HepG2 (cell line): ENCODE results near the gene SEPTIN2. TPM values are rescaled to one million over a fixed set of nuclear protein-coding genes. Genes with fewer than 3 reads are reported as not detected.

Experiments used
- CBX1 ChIP-seq: IDR thresholded peaks from one replicate; pipeline ENCODE4 v1.6.1; 2016; ENCODE audit warnings: antibody characterized with exemption, low read depth
- HNRNPL ChIP-seq: fragments of 200-400 bp; formaldehyde crosslinking; IDR thresholded peaks from 2 replicates; pipeline ENCODE4 v1.6.1; 2017; ENCODE audit warnings: mild to moderate bottlenecking, low read depth, low read length
- JUN ChIP-seq: sonication (generic); formaldehyde crosslinking; IDR thresholded peaks from 2 replicates; pipeline ENCODE4 v1.4.0; 2020; ENCODE audit warnings: mild to moderate bottlenecking, missing genetic modification reagents
- MAFK ChIP-seq, 2 experiments: IDR thresholded peaks in 1 of 2; conservative IDR thresholded peaks in 1 of 2; 2 replicates each; pipeline ENCODE4 v1.6.1; 2011; ENCODE audit warnings: improper control_type of control experiment in 2 of 2, low read length in 2 of 2
- NCOA1 ChIP-seq: sonication (generic); formaldehyde crosslinking; IDR thresholded peaks from 2 replicates; pipeline ENCODE4 v1.9.0; 2021; ENCODE audit warnings: missing genetic modification reagents
- RXRA ChIP-seq: sonication (generic); formaldehyde crosslinking; IDR thresholded peaks from 2 replicates; pipeline ENCODE4 v1.5.1; 2020; ENCODE audit warnings: missing genetic modification reagents
- U2AF1 ChIP-seq: fragments of 200-400 bp; formaldehyde crosslinking; optimal IDR thresholded peaks from 2 replicates; pipeline ENCODE3; 2017; ENCODE audit warnings: mild to moderate bottlenecking, low read depth, low read length
- ZNF180 ChIP-seq: sonication (generic); formaldehyde crosslinking; IDR thresholded peaks from 2 replicates; pipeline ENCODE4 v1.4.0; 2020; ENCODE audit warnings: low read depth, missing genetic modification reagents, borderline replicate concordance
- ZNF251 ChIP-seq: sonication (generic); formaldehyde crosslinking; IDR thresholded peaks from 2 replicates; pipeline ENCODE4 v1.9.0; 2021; ENCODE audit warnings: mild to moderate bottlenecking, missing genetic modification reagents
- ZNF674 ChIP-seq: sonication (generic); formaldehyde crosslinking; IDR thresholded peaks from 2 replicates; pipeline ENCODE4 v1.5.0; 2020; ENCODE audit warnings: low read depth, mild to moderate bottlenecking, missing genetic modification reagents
- polyA plus RNA-seq, 8 experiments: library from polyadenylated mRNA; depleted of rRNA in 3 of 8; stranded (reverse) in 7 of 8; unstranded in 1 of 8; fragments of >200 nt; fragmentation: Illumina TruSeq in 4 of 8; extraction: Trizol in 4 of 8; gene quantifications; 2 replicates each; pipeline versions ENCODE4 v1.2.1 to v1.2.3, GENCODE V29; 2011 to 2016; ENCODE audit warnings: low read depth in 4 of 8, missing spikeins in 1 of 8, mixed read lengths in 1 of 8; ENCODE audit not compliant: insufficient read depth in 1 of 8
- total RNA-seq, 5 experiments: library from RNA; depleted of rRNA; stranded (reverse); fragments of >200 nt; fragmentation: Illumina TruSeq; extraction: Trizol; gene quantifications; 2 replicates each; pipeline ENCODE4 v1.2.3, GENCODE V29; 2016; ENCODE audit warnings: low read depth in 1 of 5
- TF ChIP-seq, protein P1 (sequence below): sonication (generic); formaldehyde crosslinking; IDR thresholded peaks from 2 replicates; pipeline ENCODE4 v1.5.0; 2020; ENCODE audit warnings: missing genetic modification reagents
- TF ChIP-seq, protein P2 (sequence below): sonication (generic); formaldehyde crosslinking; conservative IDR thresholded peaks from 2 replicates; pipeline ENCODE4 v1.4.0; 2020; ENCODE audit warnings: missing genetic modification reagents
- TF ChIP-seq, protein P3 (sequence below): sonication (generic); formaldehyde crosslinking; IDR thresholded peaks from 2 replicates; pipeline ENCODE4 v1.5.1; 2020; ENCODE audit warnings: mild to moderate bottlenecking, missing genetic modification reagents, borderline replicate concordance
- TF ChIP-seq, protein P4 (sequence below): sonication (generic); formaldehyde crosslinking; IDR thresholded peaks from 2 replicates; pipeline ENCODE4 v1.4.0; 2020; ENCODE audit warnings: missing genetic modification reagents
- TF ChIP-seq, protein P5 (sequence below): sonication (generic); formaldehyde crosslinking; IDR thresholded peaks from 2 replicates; pipeline ENCODE4 v1.4.0; 2020; ENCODE audit warnings: missing genetic modification reagents

The SEPTIN2 gene
- total and polyA plus RNA-seq, 2 of the 13 experiments (the other 11 are each of a cell fraction or from before 2014, with no cell fraction given), result 493 to 733 TPM

DNA sequence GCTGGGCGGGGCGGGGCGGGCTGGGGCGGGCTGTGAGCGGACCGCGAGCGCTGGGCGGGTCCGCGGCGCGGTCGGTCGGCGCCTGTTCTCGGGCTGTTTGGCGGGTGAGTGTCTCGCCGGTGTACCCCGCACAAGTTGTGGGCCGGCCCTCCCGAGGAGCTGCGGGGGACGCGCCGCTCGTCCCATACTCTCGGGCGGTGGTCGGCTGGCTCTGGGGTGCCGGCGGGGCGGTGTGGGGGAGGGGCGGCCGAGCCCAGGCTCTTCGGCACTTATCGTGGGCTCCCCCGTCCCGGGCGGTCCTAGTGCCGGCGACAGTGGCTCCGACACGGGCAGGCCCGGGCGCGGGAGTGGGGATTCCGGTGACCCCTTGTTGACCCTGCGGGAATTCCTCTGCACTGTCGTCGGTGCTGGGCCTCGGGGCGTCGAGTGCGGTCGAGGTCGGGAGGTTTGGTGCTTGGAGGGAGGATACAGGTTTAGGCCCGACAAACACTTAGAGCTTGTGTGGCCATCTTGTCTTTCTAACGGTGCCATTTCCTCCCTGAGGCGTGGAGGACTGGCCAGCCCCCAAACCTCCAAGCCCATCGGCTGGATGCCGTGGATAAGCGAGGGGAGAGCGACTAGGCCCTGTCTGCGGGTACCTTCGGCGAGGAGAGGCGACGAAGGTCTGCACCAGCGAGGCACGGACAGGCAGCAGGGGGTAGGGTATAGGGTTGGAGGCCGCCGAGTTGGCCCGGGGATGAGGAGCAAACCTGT lies at the start of gene SEPTIN2 (continued):
- TF ChIP-seq, protein P1, sequence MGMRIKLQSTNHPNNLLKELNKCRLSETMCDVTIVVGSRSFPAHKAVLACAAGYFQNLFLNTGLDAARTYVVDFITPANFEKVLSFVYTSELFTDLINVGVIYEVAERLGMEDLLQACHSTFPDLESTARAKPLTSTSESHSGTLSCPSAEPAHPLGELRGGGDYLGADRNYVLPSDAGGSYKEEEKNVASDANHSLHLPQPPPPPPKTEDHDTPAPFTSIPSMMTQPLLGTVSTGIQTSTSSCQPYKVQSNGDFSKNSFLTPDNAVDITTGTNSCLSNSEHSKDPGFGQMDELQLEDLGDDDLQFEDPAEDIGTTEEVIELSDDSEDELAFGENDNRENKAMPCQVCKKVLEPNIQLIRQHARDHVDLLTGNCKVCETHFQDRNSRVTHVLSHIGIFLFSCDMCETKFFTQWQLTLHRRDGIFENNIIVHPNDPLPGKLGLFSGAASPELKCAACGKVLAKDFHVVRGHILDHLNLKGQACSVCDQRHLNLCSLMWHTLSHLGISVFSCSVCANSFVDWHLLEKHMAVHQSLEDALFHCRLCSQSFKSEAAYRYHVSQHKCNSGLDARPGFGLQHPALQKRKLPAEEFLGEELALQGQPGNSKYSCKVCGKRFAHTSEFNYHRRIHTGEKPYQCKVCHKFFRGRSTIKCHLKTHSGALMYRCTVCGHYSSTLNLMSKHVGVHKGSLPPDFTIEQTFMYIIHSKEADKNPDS (CRISPR knock-in tag), result 0 out of 2 replicates have a peak, but pooled peaks have one; percentile 57
- TF ChIP-seq ZNF251 (CRISPR knock-in tag), result no peak
- TF ChIP-seq MAFK (conservative IDR thresholded peaks at IDR 0.05 in 1 of 2, IDR thresholded peaks at IDR 0.05 in 1 of 2; ENCODE audit: low read length in 2 of 2), result no peak
- TF ChIP-seq JUN (CRISPR knock-in tag), result no peak
- TF ChIP-seq, protein P2, sequence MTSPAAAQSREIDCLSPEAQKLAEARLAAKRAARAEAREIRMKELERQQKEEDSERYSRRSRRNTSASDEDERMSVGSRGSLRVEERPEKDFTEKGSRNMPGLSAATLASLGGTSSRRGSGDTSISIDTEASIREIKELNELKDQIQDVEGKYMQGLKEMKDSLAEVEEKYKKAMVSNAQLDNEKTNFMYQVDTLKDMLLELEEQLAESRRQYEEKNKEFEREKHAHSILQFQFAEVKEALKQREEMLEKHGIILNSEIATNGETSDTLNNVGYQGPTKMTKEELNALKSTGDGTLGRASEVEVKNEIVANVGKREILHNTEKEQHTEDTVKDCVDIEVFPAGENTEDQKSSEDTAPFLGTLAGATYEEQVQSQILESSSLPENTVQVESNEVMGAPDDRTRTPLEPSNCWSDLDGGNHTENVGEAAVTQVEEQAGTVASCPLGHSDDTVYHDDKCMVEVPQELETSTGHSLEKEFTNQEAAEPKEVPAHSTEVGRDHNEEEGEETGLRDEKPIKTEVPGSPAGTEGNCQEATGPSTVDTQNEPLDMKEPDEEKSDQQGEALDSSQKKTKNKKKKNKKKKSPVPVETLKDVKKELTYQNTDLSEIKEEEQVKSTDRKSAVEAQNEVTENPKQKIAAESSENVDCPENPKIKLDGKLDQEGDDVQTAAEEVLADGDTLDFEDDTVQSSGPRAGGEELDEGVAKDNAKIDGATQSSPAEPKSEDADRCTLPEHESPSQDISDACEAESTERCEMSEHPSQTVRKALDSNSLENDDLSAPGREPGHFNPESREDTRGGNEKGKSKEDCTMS (CRISPR knock-in tag), result no peak
- no peak for TF ChIP-seq CBX1
- TF ChIP-seq, protein P3, sequence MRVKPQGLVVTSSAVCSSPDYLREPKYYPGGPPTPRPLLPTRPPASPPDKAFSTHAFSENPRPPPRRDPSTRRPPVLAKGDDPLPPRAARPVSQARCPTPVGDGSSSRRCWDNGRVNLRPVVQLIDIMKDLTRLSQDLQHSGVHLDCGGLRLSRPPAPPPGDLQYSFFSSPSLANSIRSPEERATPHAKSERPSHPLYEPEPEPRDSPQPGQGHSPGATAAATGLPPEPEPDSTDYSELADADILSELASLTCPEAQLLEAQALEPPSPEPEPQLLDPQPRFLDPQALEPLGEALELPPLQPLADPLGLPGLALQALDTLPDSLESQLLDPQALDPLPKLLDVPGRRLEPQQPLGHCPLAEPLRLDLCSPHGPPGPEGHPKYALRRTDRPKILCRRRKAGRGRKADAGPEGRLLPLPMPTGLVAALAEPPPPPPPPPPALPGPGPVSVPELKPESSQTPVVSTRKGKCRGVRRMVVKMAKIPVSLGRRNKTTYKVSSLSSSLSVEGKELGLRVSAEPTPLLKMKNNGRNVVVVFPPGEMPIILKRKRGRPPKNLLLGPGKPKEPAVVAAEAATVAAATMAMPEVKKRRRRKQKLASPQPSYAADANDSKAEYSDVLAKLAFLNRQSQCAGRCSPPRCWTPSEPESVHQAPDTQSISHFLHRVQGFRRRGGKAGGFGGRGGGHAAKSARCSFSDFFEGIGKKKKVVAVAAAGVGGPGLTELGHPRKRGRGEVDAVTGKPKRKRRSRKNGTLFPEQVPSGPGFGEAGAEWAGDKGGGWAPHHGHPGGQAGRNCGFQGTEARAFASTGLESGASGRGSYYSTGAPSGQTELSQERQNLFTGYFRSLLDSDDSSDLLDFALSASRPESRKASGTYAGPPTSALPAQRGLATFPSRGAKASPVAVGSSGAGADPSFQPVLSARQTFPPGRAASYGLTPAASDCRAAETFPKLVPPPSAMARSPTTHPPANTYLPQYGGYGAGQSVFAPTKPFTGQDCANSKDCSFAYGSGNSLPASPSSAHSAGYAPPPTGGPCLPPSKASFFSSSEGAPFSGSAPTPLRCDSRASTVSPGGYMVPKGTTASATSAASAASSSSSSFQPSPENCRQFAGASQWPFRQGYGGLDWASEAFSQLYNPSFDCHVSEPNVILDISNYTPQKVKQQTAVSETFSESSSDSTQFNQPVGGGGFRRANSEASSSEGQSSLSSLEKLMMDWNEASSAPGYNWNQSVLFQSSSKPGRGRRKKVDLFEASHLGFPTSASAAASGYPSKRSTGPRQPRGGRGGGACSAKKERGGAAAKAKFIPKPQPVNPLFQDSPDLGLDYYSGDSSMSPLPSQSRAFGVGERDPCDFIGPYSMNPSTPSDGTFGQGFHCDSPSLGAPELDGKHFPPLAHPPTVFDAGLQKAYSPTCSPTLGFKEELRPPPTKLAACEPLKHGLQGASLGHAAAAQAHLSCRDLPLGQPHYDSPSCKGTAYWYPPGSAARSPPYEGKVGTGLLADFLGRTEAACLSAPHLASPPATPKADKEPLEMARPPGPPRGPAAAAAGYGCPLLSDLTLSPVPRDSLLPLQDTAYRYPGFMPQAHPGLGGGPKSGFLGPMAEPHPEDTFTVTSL, result peak; percentile 50; the same call in 1 of the 2 replicates
- TF ChIP-seq HNRNPL, result no peak
- TF ChIP-seq, protein P4, sequence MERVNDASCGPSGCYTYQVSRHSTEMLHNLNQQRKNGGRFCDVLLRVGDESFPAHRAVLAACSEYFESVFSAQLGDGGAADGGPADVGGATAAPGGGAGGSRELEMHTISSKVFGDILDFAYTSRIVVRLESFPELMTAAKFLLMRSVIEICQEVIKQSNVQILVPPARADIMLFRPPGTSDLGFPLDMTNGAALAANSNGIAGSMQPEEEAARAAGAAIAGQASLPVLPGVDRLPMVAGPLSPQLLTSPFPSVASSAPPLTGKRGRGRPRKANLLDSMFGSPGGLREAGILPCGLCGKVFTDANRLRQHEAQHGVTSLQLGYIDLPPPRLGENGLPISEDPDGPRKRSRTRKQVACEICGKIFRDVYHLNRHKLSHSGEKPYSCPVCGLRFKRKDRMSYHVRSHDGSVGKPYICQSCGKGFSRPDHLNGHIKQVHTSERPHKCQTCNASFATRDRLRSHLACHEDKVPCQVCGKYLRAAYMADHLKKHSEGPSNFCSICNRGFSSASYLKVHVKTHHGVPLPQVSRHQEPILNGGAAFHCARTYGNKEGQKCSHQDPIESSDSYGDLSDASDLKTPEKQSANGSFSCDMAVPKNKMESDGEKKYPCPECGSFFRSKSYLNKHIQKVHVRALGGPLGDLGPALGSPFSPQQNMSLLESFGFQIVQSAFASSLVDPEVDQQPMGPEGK (CRISPR knock-in tag), result no peak
- TF ChIP-seq, protein P5, sequence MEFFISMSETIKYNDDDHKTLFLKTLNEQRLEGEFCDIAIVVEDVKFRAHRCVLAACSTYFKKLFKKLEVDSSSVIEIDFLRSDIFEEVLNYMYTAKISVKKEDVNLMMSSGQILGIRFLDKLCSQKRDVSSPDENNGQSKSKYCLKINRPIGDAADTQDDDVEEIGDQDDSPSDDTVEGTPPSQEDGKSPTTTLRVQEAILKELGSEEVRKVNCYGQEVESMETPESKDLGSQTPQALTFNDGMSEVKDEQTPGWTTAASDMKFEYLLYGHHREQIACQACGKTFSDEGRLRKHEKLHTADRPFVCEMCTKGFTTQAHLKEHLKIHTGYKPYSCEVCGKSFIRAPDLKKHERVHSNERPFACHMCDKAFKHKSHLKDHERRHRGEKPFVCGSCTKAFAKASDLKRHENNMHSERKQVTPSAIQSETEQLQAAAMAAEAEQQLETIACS (CRISPR knock-in tag), result no peak; the same call in 1 of the 2 replicates
- TF ChIP-seq ZNF674 (CRISPR knock-in tag), result no peak
- peak; percentile 92 for TF ChIP-seq RXRA
- peak; percentile 57; the same call in 1 of the 2 replicates for TF ChIP-seq ZNF180 (CRISPR knock-in tag)
- TF ChIP-seq U2AF1, result no peak
- 0 out of 2 replicates have a peak, but pooled peaks have one; percentile 79 for TF ChIP-seq NCOA1 (CRISPR knock-in tag)
